Liver (tissue), 9 donors: ENCODE data around the gene ZFP36. TPM values are rescaled to one million over a fixed set of nuclear protein-coding genes. Genes with fewer than 3 reads are reported as not detected.

Source experiments
- DNase-seq: peaks from one replicate; pipeline ENCODE4 v3.0.0-alpha.2; 2017; ENCODE audit warnings: low spot score
- H3K27ac ChIP-seq, 2 donors: one replicate each; pipeline ENCODE4 v1.7.0; 2013; ENCODE audit warnings: inconsistent platforms in 2 of 2, low read length in 2 of 2, control low read depth in 1 of 2, low read depth in 1 of 2, mild to moderate bottlenecking in 1 of 2
- H3K27me3 ChIP-seq, 4 donors: one replicate each; pipeline versions ENCODE4 v1.6.1 to v1.7.0; 2013; ENCODE audit warnings: low read length in 3 of 4, inconsistent platforms in 1 of 4, mild to moderate bottlenecking in 1 of 4, moderate library complexity in 1 of 4; ENCODE audit not compliant: control insufficient read depth in 4 of 4, insufficient read depth in 4 of 4
- H3K36me3 ChIP-seq, 4 donors: one replicate each; pipeline versions ENCODE4 v1.6.1 to v1.7.0; 2013; ENCODE audit warnings: low read length in 3 of 4, mild to moderate bottlenecking in 3 of 4, low read depth in 1 of 4, moderate library complexity in 1 of 4; ENCODE audit not compliant: control insufficient read depth in 4 of 4, insufficient read depth in 3 of 4
- H3K4me1 ChIP-seq, 4 donors: one replicate each; pipeline versions ENCODE4 v1.6.1 to v1.7.0; 2013; ENCODE audit warnings: low read length in 3 of 4, mild to moderate bottlenecking in 3 of 4, moderate library complexity in 1 of 4; ENCODE audit not compliant: control insufficient read depth in 4 of 4, insufficient read depth in 4 of 4
- H3K4me3 ChIP-seq, 3 donors: one replicate each; pipeline versions ENCODE4 v1.6.1 to v1.7.0; 2013; ENCODE audit warnings: low read length in 3 of 3, control low read depth in 1 of 3, low read depth in 1 of 3, mild to moderate bottlenecking in 1 of 3
- H3K9ac ChIP-seq, 2 donors: one replicate each; pipeline ENCODE4 v1.7.0; 2013; ENCODE audit warnings: low read length in 2 of 2, mild to moderate bottlenecking in 2 of 2, moderate library complexity in 2 of 2, control low read depth in 1 of 2, low read depth in 1 of 2
- H3K9me3 ChIP-seq, 4 donors: one replicate each; pipeline versions ENCODE4 v1.6.1 to v1.7.0; 2013; ENCODE audit warnings: low read length in 3 of 4; ENCODE audit not compliant: control insufficient read depth in 4 of 4
- EGR1 ChIP-seq, 2 donors: IDR thresholded peaks; 2 replicates each; pipeline ENCODE4 v1.6.1; 2016 to 2018; ENCODE audit warnings: antibody characterized with exemption in 2 of 2, low read depth in 2 of 2
- FOXA1 ChIP-seq: IDR thresholded peaks from 2 replicates; pipeline ENCODE4 v1.6.1; 2016; ENCODE audit warnings: antibody characterized with exemption
- FOXA2 ChIP-seq: IDR thresholded peaks from 2 replicates; pipeline ENCODE4 v1.6.1; 2016; ENCODE audit warnings: antibody characterized with exemption
- GABPA ChIP-seq, 2 donors: IDR thresholded peaks in 1 of 2; conservative IDR thresholded peaks in 1 of 2; 2 replicates each; pipeline ENCODE4 v1.6.1; 2016; ENCODE audit warnings: antibody characterized with exemption in 2 of 2, mild to moderate bottlenecking in 1 of 2, moderate library complexity in 1 of 2
- RAD21 ChIP-seq, 2 donors: IDR thresholded peaks; 2 replicates each; pipeline ENCODE4 v1.6.1; 2016; ENCODE audit warnings: antibody characterized with exemption in 2 of 2, mild to moderate bottlenecking in 2 of 2
- RXRA ChIP-seq, 2 donors: IDR thresholded peaks; 2 replicates each; pipeline ENCODE4 v1.6.1; 2017 to 2018; ENCODE audit warnings: antibody characterized with exemption in 2 of 2, mild to moderate bottlenecking in 1 of 2
- SP1 ChIP-seq: IDR thresholded peaks from 2 replicates; pipeline ENCODE4 v1.6.1; 2018; ENCODE audit warnings: antibody characterized with exemption, mild to moderate bottlenecking
- YY1 ChIP-seq: IDR thresholded peaks from 2 replicates; pipeline ENCODE4 v1.6.1; 2016; ENCODE audit warnings: antibody characterized with exemption, mild to moderate bottlenecking
- WGBS: extraction: QIAGEN DNeasy Blood & Tissue Kit; methylation state at CpG from one replicate; pipeline ENCODE4 v1.1.7; 2013; 5-methylcytosine and 5-hydroxymethylcytosine counted together
- polyA plus RNA-seq, 2 donors: library from polyadenylated mRNA; stranded (reverse) in 1 of 2; unstranded in 1 of 2; fragments of 200-250 nt in 1 of 2; fragments of >200 nt in 1 of 2; fragmentation: Nextera tagmentation in 1 of 2; extraction: Ambion mirVana in 1 of 2; gene quantifications; one replicate each; pipeline versions ENCODE4 v1.2.1 to v1.2.3, GENCODE V29; 2013 to 2015
- total RNA-seq, 2 donors: library from RNA; depleted of rRNA; stranded (reverse); fragments of >200 nt; gene quantifications; one replicate each; pipeline ENCODE4 v1.2.3, GENCODE V29; 2014
- TF ChIP-seq, protein P1 (sequence below): IDR thresholded peaks from 2 replicates; pipeline ENCODE4 v1.6.1; 2016; ENCODE audit warnings: antibody characterized with exemption
- TF ChIP-seq, protein P2 (sequence below): fragments of 150-350 bp; IDR thresholded peaks from 2 replicates; pipeline ENCODE4 v1.5.1; 2017; ENCODE audit warnings: improper control_type of control experiment, low read depth, low read length; ENCODE audit not compliant: missing input control
- donor health status: healthy.
- donor health status: healthy.
- donor health status: healthy.
- donor health status: healthy.
- donor health status: healthy.

ZFP36 gene
- total and polyA plus RNA-seq, 4 donors = 3.6 to 91.9 (median 35.5) TPM

DNA sequence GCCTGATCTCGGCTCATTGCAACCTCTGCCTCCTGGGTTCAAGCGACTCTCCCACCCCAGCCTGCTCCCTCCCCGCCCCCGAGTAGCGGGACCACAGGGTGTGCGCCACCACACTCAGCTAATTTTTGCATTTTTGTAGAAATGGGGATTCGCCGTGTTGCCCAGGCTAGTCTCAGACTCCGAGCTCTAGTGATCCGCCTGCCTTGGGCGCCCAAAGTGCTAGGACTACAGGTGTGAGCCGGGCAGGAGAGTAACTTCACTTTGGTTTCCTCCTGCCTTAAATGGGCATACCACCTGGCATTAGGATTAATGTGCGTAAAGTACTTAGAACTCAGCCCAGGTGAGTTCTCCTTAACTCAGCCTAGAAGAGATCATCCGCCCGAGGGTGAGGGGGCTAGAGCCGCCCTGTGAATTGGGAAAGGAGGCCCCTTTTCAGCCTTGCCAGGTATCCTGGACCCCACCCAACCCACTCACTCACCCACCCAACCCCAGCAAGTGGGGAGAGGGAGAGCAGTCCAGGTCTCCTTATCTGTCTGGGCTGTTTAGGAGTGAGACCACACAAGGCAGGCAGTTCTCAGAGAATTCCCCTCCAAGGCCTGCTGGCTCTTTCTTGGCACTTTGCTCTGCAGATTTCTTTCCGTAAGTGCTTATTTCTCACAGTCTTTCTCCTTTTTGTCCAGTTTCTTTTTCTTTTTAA is 1.2 kb upstream of the ZFP36 start:
- Histone ChIP-seq H3K9me3 (no peaks in the 10 kb centered on the region), H3K9ac (peak overlapping the region in 1 of 2 donors; percentile 59), H3K4me1 (peaks cover 9 to 26% (median 20%) of the 10 kb centered on the region in 4 donors), H3K36me3 (peaks cover 0 to 9% (median 0%) of the 10 kb centered on the region in 4 donors), H3K27me3 (no peaks in the 10 kb centered on the region), H3K27ac (peak overlapping the region; percentile 94 to 95), H3K4me3 (no peak overlapping the region)
- TF ChIP-seq, protein P1, sequence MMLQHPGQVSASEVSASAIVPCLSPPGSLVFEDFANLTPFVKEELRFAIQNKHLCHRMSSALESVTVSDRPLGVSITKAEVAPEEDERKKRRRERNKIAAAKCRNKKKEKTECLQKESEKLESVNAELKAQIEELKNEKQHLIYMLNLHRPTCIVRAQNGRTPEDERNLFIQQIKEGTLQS = no peak
- TF ChIP-seq FOXA1 = no peak
- TF ChIP-seq YY1 = no peak
- TF ChIP-seq EGR1 (IDR thresholded peaks at IDR 0.05; ENCODE audit: low read depth in 2 of 2) = no peak
- TF ChIP-seq RXRA (IDR thresholded peaks at IDR 0.05) = no peak
- no peak for TF ChIP-seq GABPA (IDR thresholded peaks at IDR 0.05 in 1 of 2, conservative IDR thresholded peaks at IDR 0.05 in 1 of 2)
- DNase-seq = no peak
- 94% methylated on average over 17 of the region's 17 CpGs for WGBS

DNA sequence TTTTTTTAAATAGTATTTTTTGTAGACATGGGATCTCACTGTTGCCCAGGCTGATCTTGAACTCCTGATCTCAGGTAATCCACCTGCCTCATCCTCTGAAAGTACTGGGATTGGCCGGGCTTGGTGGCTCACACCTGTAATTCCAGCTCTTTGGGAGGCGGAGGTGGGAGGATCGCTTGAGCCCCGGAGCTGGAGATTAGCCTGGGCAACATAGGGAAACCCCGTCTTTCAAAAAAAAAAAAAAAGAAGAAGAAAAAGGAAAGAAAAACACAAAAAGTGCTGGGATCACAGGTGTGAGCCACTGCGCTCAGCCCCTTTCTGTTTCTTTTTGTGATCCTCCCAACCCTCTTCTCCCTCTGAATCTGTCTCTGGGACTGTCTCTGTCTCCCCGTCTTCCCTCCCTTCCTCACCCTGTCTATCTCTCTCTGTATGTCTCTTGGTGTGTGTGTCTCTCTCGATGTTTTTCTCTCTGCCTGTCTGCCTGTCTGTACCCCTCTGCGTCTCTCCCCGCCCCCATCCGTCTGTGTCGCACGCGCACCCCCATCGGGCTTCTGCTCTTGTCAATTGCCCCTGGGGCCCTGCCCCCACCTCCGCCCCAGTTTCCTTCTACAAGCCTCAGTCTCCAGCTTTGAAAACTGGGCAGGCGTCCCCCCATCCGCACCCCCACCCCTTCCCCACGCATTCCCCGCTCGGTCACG is 540 bp upstream of the ZFP36 start:
- no peak for DNase-seq
- Histone ChIP-seq H3K27me3 (no peaks in the 10 kb centered on the region), H3K36me3 (peaks cover 0 to 9% (median 0%) of the 10 kb centered on the region in 4 donors), H3K9ac (peak overlapping the region; percentile 59 to 75), H3K4me1 (peaks cover 11 to 29% (median 19%) of the 10 kb centered on the region in 4 donors), H3K9me3 (no peaks in the 10 kb centered on the region), H3K27ac (peak overlapping the region; percentile 94 to 95), H3K4me3 (peak overlapping the region; percentile 57 to 94 (median 65))
- TF ChIP-seq RAD21 (IDR thresholded peaks at IDR 0.05) (no peak), GABPA (IDR thresholded peaks at IDR 0.05 in 1 of 2, conservative IDR thresholded peaks at IDR 0.05 in 1 of 2) (no peak), EGR1 (IDR thresholded peaks at IDR 0.05; ENCODE audit: low read depth in 2 of 2) (peak in 1 of 2 donors; percentile 24), YY1 (no peak), SP1 (no peak), FOXA2 (no peak)
- TF ChIP-seq, protein P1 = no peak
- TF ChIP-seq, protein P2, sequence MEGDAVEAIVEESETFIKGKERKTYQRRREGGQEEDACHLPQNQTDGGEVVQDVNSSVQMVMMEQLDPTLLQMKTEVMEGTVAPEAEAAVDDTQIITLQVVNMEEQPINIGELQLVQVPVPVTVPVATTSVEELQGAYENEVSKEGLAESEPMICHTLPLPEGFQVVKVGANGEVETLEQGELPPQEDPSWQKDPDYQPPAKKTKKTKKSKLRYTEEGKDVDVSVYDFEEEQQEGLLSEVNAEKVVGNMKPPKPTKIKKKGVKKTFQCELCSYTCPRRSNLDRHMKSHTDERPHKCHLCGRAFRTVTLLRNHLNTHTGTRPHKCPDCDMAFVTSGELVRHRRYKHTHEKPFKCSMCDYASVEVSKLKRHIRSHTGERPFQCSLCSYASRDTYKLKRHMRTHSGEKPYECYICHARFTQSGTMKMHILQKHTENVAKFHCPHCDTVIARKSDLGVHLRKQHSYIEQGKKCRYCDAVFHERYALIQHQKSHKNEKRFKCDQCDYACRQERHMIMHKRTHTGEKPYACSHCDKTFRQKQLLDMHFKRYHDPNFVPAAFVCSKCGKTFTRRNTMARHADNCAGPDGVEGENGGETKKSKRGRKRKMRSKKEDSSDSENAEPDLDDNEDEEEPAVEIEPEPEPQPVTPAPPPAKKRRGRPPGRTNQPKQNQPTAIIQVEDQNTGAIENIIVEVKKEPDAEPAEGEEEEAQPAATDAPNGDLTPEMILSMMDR = no peak
- 13% methylated on average over 22 of the region's 22 CpGs for whole genome bisulfite sequencing

DNA sequence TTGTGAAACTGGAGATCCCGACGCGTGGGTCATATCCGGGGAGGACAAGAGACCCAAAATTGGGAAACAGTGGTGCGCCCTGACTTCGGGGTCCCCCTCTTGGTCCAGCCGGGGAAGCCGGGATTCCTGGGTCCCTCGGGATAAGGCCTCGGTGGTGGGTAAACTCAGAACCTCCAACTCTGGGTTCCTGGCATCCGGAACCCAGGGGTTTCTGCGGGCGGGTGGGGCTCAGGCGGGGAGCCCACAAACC is 688 bp downstream of the ZFP36 start:
- Histone ChIP-seq H3K4me1 (peaks cover 7 to 25% (median 13%) of the 10 kb centered on the region in 4 donors), H3K4me3 (peak overlapping the region; percentile 89 to 95 (median 94)), H3K27me3 (no peaks in the 10 kb centered on the region), H3K27ac (peak overlapping the region; percentile 89 to 95), H3K36me3 (peaks cover 0 to 9% (median 0%) of the 10 kb centered on the region in 4 donors), H3K9me3 (no peaks in the 10 kb centered on the region), H3K9ac (peak overlapping the region; percentile 98 to 99)
- WGBS = under 1% methylated on average over 14 of the region's 14 CpGs
- TF ChIP-seq SP1 = no peak
- no peak for DNase-seq
